ENCODE data around the gene HNF1A. TPM values are rescaled to one million over a fixed set of nuclear protein-coding genes. Genes with fewer than 3 reads are reported as not detected.

HNF1A gene
- total and polyA plus RNA-seq, 2 of the 13 experiments (the other 11 are each of a cell fraction or from before 2014, with no cell fraction given) = 13.4 to 34.7 TPM

DNA sequence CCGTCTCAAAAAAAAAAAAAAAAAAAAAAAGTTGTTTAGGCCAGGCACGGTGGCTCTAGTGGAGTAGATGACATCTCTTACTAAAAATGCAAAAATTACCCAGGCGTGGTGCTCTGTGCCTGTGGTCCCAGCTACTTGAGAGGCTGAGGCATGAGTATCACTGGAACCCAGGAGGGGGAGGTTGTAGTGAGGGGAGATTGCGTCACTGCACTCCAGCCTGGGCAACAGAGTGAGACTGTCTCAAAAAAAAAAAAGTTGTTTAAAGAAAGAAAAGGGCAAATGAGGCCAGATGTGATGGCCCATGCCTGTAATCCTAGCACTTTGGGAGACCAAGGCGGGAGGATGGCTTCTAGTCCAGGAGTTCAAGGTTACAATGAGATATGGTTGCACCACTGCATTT, 37.5 kb upstream of the HNF1A start (continued):
- TF ChIP-seq ZFAT (CRISPR knock-in tag; conservative IDR thresholded peaks at IDR 0.05) (no peak), ZNF207 (IDR thresholded peaks at IDR 0.05; ENCODE audit: borderline replicate concordance) (no peak), HNRNPL (IDR thresholded peaks at IDR 0.05; ENCODE audit: low read depth, low read length) (no peak), SOX13 (IDR thresholded peaks at IDR 0.05) (no peak), SOX13 (CRISPR knock-in tag; conservative IDR thresholded peaks at IDR 0.05 in 1 of 2, IDR thresholded peaks at IDR 0.05 in 1 of 2) (0 out of 4 replicates have a peak, but pooled peaks of 1 of the 2 experiments have one; percentile 9), RXRB (CRISPR knock-in tag; IDR thresholded peaks at IDR 0.05; ENCODE audit: borderline replicate concordance) (peak; percentile 82), ZNF619 (CRISPR knock-in tag; IDR thresholded peaks at IDR 0.05) (no peak), PAF1 (CRISPR knock-in tag; IDR thresholded peaks at IDR 0.05) (no peak), RARA (CRISPR knock-in tag; IDR thresholded peaks at IDR 0.05) (0 out of 2 replicates have a peak, but pooled peaks have one; percentile 9), HNF4A (CRISPR knock-in tag; IDR thresholded peaks at IDR 0.05) (peak; percentile 59; the same call in 1 of the 2 replicates)
- TF ChIP-seq, protein P1, sequence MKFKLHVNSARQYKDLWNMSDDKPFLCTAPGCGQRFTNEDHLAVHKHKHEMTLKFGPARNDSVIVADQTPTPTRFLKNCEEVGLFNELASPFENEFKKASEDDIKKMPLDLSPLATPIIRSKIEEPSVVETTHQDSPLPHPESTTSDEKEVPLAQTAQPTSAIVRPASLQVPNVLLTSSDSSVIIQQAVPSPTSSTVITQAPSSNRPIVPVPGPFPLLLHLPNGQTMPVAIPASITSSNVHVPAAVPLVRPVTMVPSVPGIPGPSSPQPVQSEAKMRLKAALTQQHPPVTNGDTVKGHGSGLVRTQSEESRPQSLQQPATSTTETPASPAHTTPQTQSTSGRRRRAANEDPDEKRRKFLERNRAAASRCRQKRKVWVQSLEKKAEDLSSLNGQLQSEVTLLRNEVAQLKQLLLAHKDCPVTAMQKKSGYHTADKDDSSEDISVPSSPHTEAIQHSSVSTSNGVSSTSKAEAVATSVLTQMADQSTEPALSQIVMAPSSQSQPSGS (CRISPR knock-in tag; IDR thresholded peaks at IDR 0.05) = peak; percentile 37; the same call in 1 of the 2 replicates
- TF ChIP-seq, protein P2, sequence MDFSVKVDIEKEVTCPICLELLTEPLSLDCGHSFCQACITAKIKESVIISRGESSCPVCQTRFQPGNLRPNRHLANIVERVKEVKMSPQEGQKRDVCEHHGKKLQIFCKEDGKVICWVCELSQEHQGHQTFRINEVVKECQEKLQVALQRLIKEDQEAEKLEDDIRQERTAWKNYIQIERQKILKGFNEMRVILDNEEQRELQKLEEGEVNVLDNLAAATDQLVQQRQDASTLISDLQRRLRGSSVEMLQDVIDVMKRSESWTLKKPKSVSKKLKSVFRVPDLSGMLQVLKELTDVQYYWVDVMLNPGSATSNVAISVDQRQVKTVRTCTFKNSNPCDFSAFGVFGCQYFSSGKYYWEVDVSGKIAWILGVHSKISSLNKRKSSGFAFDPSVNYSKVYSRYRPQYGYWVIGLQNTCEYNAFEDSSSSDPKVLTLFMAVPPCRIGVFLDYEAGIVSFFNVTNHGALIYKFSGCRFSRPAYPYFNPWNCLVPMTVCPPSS (IDR thresholded peaks at IDR 0.05) = no peak
- TF ChIP-seq, protein P3, sequence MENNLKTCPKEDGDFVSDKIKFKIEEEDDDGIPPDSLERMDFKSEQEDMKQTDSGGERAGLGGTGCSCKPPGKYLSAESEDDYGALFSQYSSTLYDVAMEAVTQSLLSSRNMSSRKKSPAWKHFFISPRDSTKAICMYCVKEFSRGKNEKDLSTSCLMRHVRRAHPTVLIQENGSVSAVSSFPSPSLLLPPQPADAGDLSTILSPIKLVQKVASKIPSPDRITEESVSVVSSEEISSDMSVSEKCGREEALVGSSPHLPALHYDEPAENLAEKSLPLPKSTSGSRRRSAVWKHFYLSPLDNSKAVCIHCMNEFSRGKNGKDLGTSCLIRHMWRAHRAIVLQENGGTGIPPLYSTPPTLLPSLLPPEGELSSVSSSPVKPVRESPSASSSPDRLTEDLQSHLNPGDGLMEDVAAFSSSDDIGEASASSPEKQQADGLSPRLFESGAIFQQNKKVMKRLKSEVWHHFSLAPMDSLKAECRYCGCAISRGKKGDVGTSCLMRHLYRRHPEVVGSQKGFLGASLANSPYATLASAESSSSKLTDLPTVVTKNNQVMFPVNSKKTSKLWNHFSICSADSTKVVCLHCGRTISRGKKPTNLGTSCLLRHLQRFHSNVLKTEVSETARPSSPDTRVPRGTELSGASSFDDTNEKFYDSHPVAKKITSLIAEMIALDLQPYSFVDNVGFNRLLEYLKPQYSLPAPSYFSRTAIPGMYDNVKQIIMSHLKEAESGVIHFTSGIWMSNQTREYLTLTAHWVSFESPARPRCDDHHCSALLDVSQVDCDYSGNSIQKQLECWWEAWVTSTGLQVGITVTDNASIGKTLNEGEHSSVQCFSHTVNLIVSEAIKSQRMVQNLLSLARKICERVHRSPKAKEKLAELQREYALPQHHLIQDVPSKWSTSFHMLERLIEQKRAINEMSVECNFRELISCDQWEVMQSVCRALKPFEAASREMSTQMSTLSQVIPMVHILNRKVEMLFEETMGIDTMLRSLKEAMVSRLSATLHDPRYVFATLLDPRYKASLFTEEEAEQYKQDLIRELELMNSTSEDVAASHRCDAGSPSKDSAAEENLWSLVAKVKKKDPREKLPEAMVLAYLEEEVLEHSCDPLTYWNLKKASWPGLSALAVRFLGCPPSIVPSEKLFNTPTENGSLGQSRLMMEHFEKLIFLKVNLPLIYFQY (CRISPR knock-in tag; IDR thresholded peaks at IDR 0.05; ENCODE audit: borderline replicate concordance) = no peak
- TF ChIP-seq, protein P4, sequence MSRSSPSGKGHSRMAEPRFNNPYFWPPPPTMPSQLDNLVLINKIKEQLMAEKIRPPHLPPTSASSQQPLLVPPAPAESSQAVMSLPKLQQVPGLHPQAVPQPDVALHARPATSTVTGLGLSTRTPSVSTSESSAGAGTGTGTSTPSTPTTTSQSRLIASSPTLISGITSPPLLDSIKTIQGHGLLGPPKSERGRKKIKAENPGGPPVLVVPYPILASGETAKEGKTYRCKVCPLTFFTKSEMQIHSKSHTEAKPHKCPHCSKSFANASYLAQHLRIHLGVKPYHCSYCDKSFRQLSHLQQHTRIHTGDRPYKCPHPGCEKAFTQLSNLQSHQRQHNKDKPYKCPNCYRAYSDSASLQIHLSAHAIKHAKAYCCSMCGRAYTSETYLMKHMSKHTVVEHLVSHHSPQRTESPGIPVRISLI (CRISPR knock-in tag; IDR thresholded peaks at IDR 0.05; ENCODE audit: borderline replicate concordance) = peak; percentile 94
- TF ChIP-seq, protein P5, sequence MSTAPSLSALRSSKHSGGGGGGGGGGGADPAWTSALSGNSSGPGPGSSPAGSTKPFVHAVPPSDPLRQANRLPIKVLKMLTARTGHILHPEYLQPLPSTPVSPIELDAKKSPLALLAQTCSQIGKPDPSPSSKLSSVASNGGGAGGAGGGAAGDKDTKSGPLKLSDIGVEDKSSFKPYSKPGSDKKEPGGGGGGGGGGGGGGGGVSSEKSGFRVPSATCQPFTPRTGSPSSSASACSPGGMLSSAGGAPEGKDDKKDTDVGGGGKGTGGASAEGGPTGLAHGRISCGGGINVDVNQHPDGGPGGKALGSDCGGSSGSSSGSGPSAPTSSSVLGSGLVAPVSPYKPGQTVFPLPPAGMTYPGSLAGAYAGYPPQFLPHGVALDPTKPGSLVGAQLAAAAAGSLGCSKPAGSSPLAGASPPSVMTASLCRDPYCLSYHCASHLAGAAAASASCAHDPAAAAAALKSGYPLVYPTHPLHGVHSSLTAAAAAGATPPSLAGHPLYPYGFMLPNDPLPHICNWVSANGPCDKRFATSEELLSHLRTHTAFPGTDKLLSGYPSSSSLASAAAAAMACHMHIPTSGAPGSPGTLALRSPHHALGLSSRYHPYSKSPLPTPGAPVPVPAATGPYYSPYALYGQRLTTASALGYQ (CRISPR knock-in tag; IDR thresholded peaks at IDR 0.05) = no peak
- TF ChIP-seq, protein P6, sequence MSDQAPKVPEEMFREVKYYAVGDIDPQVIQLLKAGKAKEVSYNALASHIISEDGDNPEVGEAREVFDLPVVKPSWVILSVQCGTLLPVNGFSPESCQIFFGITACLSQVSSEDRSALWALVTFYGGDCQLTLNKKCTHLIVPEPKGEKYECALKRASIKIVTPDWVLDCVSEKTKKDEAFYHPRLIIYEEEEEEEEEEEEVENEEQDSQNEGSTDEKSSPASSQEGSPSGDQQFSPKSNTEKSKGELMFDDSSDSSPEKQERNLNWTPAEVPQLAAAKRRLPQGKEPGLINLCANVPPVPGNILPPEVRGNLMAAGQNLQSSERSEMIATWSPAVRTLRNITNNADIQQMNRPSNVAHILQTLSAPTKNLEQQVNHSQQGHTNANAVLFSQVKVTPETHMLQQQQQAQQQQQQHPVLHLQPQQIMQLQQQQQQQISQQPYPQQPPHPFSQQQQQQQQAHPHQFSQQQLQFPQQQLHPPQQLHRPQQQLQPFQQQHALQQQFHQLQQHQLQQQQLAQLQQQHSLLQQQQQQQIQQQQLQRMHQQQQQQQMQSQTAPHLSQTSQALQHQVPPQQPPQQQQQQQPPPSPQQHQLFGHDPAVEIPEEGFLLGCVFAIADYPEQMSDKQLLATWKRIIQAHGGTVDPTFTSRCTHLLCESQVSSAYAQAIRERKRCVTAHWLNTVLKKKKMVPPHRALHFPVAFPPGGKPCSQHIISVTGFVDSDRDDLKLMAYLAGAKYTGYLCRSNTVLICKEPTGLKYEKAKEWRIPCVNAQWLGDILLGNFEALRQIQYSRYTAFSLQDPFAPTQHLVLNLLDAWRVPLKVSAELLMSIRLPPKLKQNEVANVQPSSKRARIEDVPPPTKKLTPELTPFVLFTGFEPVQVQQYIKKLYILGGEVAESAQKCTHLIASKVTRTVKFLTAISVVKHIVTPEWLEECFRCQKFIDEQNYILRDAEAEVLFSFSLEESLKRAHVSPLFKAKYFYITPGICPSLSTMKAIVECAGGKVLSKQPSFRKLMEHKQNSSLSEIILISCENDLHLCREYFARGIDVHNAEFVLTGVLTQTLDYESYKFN (CRISPR knock-in tag; conservative IDR thresholded peaks at IDR 0.05) = 0 out of 2 replicates have a peak, but pooled peaks have one; percentile 21

Measured in HepG2 (cell line).